Smooth muscle cell (in vitro differentiated cells): ENCODE results near the gene TSHZ3. TPM values are rescaled to one million over a fixed set of nuclear protein-coding genes. Genes with fewer than 3 reads are reported as not detected.

Experiments
- DNase-seq: peaks from one replicate; lab custom pipeline; 2025; ENCODE audit not compliant: unreplicated experiment; lab: John Stamatoyannopoulos, UW
- H2AFZ ChIP-seq: fragments of 200-600 bp; sonication (generic); 2 replicates; pipeline ENCODE4 v1.6.0; 2016; ENCODE audit warnings: antibody characterized with exemption, low read depth, mild to moderate bottlenecking
- H3F3A ChIP-seq: fragments of 200-600 bp; sonication (generic); 2 replicates; pipeline ENCODE4 v1.6.0; 2017; ENCODE audit warnings: antibody characterized with exemption, low read depth
- H3K27ac ChIP-seq: fragments of 200-600 bp; sonication (generic); 2 replicates; pipeline ENCODE4 v1.5.1; 2016; ENCODE audit warnings: low read depth, mild to moderate bottlenecking
- H3K27me3 ChIP-seq: fragments of 200-600 bp; sonication (generic); 2 replicates; pipeline ENCODE4 v1.6.1; 2016; ENCODE audit warnings: low read depth, mild to moderate bottlenecking
- H3K36me3 ChIP-seq: fragments of 200-600 bp; sonication (generic); 2 replicates; pipeline ENCODE4 v1.5.1; 2016; ENCODE audit warnings: low read depth
- H3K4me1 ChIP-seq: fragments of 200-600 bp; sonication (generic); 2 replicates; pipeline ENCODE4 v1.5.1; 2016; ENCODE audit warnings: low read depth
- H3K4me2 ChIP-seq: fragments of 200-600 bp; sonication (generic); 2 replicates; pipeline ENCODE4 v1.6.0; 2016; ENCODE audit warnings: mild to moderate bottlenecking
- H3K4me3 ChIP-seq: fragments of 200-600 bp; sonication (generic); 2 replicates; pipeline ENCODE4 v1.5.1; 2016; ENCODE audit warnings: mild to moderate bottlenecking
- H3K79me2 ChIP-seq: fragments of 200-600 bp; sonication (generic); 2 replicates; pipeline ENCODE4 v1.6.0; 2016; ENCODE audit warnings: low read depth, mild to moderate bottlenecking
- H3K9ac ChIP-seq: fragments of 200-600 bp; sonication (generic); 2 replicates; pipeline ENCODE4 v1.6.0; 2016; ENCODE audit warnings: low read depth
- H3K9me3 ChIP-seq: fragments of 200-600 bp; sonication (generic); replicated peaks from 2 replicates; pipeline ENCODE4 v1.5.1; 2016; ENCODE audit warnings: low read depth
- H4K20me1 ChIP-seq: fragments of 200-600 bp; sonication (generic); 2 replicates; pipeline ENCODE4 v1.6.0; 2016; ENCODE audit warnings: low read depth
- WGBS: methylation state at CpG from one replicate; pipeline ENCODE4 v1.1.7; 2016; ENCODE audit warnings: low lambda C conversion rate; 5-methylcytosine and 5-hydroxymethylcytosine counted together
- polyA plus RNA-seq: library from polyadenylated mRNA; unstranded; fragments of >200 nt; fragmentation: Nextera tagmentation; extraction: Ambion mirVana; gene quantifications from 2 replicates; pipeline ENCODE4 v1.2.1, GENCODE V29; 2016
- total RNA-seq: library from RNA; depleted of rRNA; stranded (reverse); fragments of >200 nt; gene quantifications from 2 replicates; pipeline ENCODE4 v1.2.3, GENCODE V29; 2014
- TF ChIP-seq, protein P1 (sequence below): fragments of 200-600 bp; sonication (generic); IDR thresholded peaks from 2 replicates; pipeline ENCODE4 v1.5.1; 2017; ENCODE audit warnings: borderline replicate concordance, mild to moderate bottlenecking, antibody characterized with exemption; ENCODE audit not compliant: insufficient read depth, poor library complexity, severe bottlenecking

TSHZ3 gene
- total and polyA plus RNA-seq, 2 experiments from 2014 or later = 21.8 to 23.7 TPM

DNA sequence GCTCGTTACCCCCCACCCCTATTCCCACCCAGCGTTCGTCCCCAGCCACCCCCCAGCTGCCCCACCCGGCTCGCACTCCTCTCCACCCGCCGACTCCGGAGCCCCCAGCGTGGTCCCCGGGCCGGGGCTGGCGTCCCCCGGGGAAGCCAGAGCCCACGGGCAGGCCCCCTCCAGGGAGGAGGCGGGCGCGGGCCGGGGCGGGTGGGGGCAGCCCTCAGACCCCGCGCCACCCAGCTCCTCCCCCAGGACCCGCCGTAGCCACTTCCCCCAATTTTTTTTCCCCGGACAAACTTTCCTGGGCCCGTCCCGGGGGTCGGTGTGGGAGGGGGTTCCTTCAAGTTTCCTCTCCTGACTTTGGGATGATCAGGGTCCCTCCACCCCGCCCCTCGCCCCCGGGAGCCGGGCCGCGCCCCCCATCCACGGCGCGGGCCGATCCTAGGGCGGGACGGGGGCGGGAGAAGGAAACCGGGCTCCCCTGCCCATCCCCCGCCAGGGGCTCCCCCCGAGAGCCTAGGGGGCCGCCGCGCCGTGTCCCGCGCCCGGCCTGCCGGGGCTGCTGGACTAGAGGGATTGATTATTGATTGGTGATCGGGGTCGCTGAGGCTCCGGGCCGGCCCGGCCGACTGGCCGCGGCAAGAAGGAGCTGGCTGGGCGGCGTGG, 927 bp upstream of the TSHZ3 start:
- Histone ChIP-seq H3K36me3 (no peaks in the 10 kb centered on the region), H3K9ac (peak overlapping the region; percentile 85), H3K27ac (peak overlapping the region; percentile 75), H3K27me3 (no peaks in the 10 kb centered on the region), H4K20me1 (peaks cover 37% of the 10 kb centered on the region), H3K9me3 (no peaks in the 10 kb centered on the region), H3K4me1 (peaks cover 36% of the 10 kb centered on the region), H3K79me2 (peaks cover 65% of the 10 kb centered on the region), H3K4me2 (peak overlapping the region; percentile 83), H3F3A (peaks cover 5% of the 10 kb centered on the region), H2AFZ (peak overlapping the region; percentile 88), H3K4me3 (peak overlapping the region; percentile 94)
- WGBS = no CpG with 5 or more reads among the region's 61 CpGs
- TF ChIP-seq, protein P1, sequence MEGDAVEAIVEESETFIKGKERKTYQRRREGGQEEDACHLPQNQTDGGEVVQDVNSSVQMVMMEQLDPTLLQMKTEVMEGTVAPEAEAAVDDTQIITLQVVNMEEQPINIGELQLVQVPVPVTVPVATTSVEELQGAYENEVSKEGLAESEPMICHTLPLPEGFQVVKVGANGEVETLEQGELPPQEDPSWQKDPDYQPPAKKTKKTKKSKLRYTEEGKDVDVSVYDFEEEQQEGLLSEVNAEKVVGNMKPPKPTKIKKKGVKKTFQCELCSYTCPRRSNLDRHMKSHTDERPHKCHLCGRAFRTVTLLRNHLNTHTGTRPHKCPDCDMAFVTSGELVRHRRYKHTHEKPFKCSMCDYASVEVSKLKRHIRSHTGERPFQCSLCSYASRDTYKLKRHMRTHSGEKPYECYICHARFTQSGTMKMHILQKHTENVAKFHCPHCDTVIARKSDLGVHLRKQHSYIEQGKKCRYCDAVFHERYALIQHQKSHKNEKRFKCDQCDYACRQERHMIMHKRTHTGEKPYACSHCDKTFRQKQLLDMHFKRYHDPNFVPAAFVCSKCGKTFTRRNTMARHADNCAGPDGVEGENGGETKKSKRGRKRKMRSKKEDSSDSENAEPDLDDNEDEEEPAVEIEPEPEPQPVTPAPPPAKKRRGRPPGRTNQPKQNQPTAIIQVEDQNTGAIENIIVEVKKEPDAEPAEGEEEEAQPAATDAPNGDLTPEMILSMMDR = no peak
- DNase-seq = no peak

DNA sequence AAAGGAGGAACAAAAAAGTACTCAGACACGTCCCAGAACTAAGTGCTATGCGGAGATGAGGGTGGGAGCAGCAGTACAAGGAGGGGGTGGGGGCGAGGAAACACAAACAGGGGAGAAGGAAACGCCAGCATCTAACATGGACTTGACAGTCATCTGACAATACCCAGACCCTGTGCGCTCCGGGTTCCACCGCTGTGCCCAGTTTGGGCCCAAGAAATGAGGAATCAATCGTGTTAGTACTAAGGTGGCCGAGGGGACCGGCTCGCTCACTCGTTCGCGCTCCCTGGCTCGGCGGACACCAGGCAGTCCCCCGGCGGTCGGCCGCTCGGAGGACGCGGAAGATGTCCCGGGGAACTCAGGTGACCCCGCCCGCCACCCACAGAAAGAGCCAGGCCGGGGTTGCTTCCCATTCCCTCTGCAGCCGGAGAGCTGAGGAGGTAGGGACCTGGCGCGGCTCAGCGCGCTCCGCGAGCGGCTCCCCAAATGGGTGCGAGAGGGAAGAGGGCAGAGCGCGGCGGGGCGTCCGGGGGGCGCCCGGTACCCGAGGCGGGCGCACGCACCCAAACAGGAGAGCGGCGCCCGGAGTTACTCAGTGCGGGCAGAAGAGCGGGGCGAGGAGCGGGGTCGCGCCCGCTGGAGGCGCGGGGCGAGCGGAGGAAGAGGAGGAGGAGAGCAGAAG, 616 bp downstream of the TSHZ3 start:
- no peak for DNase-seq
- Histone ChIP-seq H3K9me3 (no peaks in the 10 kb centered on the region), H3K27ac (peak overlapping the region; percentile 53), H3K27me3 (no peaks in the 10 kb centered on the region), H3K36me3 (no peaks in the 10 kb centered on the region), H3K9ac (peak overlapping the region; percentile 61), H2AFZ (no peak overlapping the region), H4K20me1 (peaks cover 53% of the 10 kb centered on the region), H3F3A (peaks cover 9% of the 10 kb centered on the region), H3K4me1 (peaks cover 36% of the 10 kb centered on the region), H3K4me3 (peak overlapping the region; percentile 94), H3K4me2 (peak overlapping the region; percentile 83), H3K79me2 (peaks cover 72% of the 10 kb centered on the region)
- TF ChIP-seq, protein P1 = no peak
- 2% methylated on average over 52 of the region's 61 CpGs for WGBS

DNA sequence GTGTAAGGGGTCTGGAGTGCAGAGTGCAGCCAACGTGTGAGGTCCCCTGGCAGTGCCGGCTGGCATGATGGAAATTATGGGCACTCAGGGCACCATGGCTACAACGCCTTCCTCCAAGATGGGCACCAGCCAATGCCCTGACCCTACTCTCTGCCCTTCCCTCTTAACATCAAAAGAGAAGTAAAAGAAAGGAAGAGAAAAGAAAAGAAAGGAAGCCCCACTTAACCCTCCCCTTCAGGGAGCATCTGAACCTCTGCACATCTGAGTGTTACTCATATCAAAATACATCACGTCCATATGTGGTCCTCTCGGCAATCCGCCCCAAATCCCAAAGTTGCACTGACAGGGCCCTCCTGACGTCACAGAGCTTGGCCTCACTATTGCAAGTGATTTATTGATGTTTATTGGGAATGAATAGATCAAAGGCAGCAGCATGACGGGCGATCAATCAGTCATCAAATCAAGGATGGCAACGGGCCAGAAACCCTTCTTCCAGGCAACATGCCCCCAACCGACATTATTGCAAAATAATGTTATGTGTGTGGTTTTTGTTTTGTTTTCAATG, 1.3 kb downstream of the TSHZ3 start:
- Histone ChIP-seq H3K4me3 (peak overlapping the region; percentile 94), H3K9ac (peak overlapping the region; percentile 61), H3K79me2 (peaks cover 76% of the 10 kb centered on the region), H3K27me3 (no peaks in the 10 kb centered on the region), H4K20me1 (peaks cover 60% of the 10 kb centered on the region), H2AFZ (no peak overlapping the region), H3K9me3 (no peaks in the 10 kb centered on the region), H3F3A (peaks cover 10% of the 10 kb centered on the region), H3K4me2 (peak overlapping the region; percentile 83), H3K27ac (peak overlapping the region; percentile 16), H3K36me3 (no peaks in the 10 kb centered on the region), H3K4me1 (peaks cover 36% of the 10 kb centered on the region)
- TF ChIP-seq, protein P1 = no peak
- 23% methylated on average over 11 of the region's 11 CpGs for WGBS
- DNase-seq = no peak
